HCT116 (cell line): ENCODE results near the gene GPS1.

Experiments used
- JUND ChIP-seq: IDR thresholded peaks from 2 replicates; pipeline ENCODE4 v1.6.1; 2012
- POLR2A ChIP-seq: IDR thresholded peaks from 2 replicates; pipeline ENCODE4 v1.7.0; 2011; ENCODE audit warnings: borderline replicate concordance; ENCODE audit not compliant: insufficient read depth, insufficient read length; ENCODE audit errors: extremely low read depth
- POLR2AphosphoS5 ChIP-seq: IDR thresholded peaks from 2 replicates; pipeline ENCODE4 v1.6.1; 2011; ENCODE audit warnings: mild to moderate bottlenecking, low read depth, low read length, moderate library complexity
- REST ChIP-seq: IDR thresholded peaks from 2 replicates; pipeline ENCODE4 v1.6.1; 2012; ENCODE audit warnings: low read depth
- SIN3A ChIP-seq: IDR thresholded peaks from 2 replicates; pipeline ENCODE4 v1.6.1; 2012; ENCODE audit warnings: low read depth
- SRF ChIP-seq: IDR thresholded peaks from 2 replicates; pipeline ENCODE4 v1.6.1; 2012; ENCODE audit warnings: low read depth
- YY1 ChIP-seq: IDR thresholded peaks from 2 replicates; pipeline ENCODE4 v1.6.1; 2011; ENCODE audit warnings: low read length, low read depth, moderate library complexity, mild to moderate bottlenecking; ENCODE audit not compliant: insufficient replicate concordance; ENCODE audit errors: extremely low read depth
- ZNF274 ChIP-seq: fragments of 200-500 bp; sonication (Bioruptor generic); IDR thresholded peaks from 2 replicates; pipeline ENCODE4 v1.6.1; 2014; ENCODE audit warnings: mild to moderate bottlenecking, low read depth, low read length, inconsistent platforms
- TF ChIP-seq, protein P1 (sequence below): IDR thresholded peaks from 2 replicates; pipeline ENCODE4 v1.6.1; 2011; ENCODE audit warnings: mild to moderate bottlenecking, low read length, moderate library complexity; ENCODE audit not compliant: insufficient replicate concordance; ENCODE audit errors: extremely low read depth
- TF ChIP-seq, protein P2 (sequence below), 3 experiments: fragments of 200-600 bp in 1 of 3; sonication (generic) in 1 of 3; IDR thresholded peaks in 2 of 3; conservative IDR thresholded peaks in 1 of 3; 2 replicates each; pipeline ENCODE4 v1.5.1; 2012 to 2017; ENCODE audit warnings: low read depth in 2 of 3, low read length in 2 of 3, antibody characterized with exemption in 1 of 3, borderline replicate concordance in 1 of 3, control low read depth in 1 of 3, mild to moderate bottlenecking in 1 of 3, mixed read lengths in 1 of 3, mixed run types in 1 of 3, moderate library complexity in 1 of 3; ENCODE audit not compliant: insufficient read depth in 1 of 3

GRCh38 chr17:82020572-82021106 lies 31.1 kb upstream of the GPS1 start:
- TF ChIP-seq REST (no peak), POLR2A (no peak), SRF (no peak), POLR2AphosphoS5 (no peak), ZNF274 (no peak), YY1 (no peak), SIN3A (no peak), JUND (no peak)
- TF ChIP-seq, protein P1, sequence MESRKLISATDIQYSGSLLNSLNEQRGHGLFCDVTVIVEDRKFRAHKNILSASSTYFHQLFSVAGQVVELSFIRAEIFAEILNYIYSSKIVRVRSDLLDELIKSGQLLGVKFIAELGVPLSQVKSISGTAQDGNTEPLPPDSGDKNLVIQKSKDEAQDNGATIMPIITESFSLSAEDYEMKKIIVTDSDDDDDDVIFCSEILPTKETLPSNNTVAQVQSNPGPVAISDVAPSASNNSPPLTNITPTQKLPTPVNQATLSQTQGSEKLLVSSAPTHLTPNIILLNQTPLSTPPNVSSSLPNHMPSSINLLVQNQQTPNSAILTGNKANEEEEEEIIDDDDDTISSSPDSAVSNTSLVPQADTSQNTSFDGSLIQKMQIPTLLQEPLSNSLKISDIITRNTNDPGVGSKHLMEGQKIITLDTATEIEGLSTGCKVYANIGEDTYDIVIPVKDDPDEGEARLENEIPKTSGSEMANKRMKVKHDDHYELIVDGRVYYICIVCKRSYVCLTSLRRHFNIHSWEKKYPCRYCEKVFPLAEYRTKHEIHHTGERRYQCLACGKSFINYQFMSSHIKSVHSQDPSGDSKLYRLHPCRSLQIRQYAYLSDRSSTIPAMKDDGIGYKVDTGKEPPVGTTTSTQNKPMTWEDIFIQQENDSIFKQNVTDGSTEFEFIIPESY: no peak
- TF ChIP-seq, protein P2, sequence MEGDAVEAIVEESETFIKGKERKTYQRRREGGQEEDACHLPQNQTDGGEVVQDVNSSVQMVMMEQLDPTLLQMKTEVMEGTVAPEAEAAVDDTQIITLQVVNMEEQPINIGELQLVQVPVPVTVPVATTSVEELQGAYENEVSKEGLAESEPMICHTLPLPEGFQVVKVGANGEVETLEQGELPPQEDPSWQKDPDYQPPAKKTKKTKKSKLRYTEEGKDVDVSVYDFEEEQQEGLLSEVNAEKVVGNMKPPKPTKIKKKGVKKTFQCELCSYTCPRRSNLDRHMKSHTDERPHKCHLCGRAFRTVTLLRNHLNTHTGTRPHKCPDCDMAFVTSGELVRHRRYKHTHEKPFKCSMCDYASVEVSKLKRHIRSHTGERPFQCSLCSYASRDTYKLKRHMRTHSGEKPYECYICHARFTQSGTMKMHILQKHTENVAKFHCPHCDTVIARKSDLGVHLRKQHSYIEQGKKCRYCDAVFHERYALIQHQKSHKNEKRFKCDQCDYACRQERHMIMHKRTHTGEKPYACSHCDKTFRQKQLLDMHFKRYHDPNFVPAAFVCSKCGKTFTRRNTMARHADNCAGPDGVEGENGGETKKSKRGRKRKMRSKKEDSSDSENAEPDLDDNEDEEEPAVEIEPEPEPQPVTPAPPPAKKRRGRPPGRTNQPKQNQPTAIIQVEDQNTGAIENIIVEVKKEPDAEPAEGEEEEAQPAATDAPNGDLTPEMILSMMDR (IDR thresholded peaks at IDR 0.05 in 2 of 3, conservative IDR thresholded peaks at IDR 0.05 in 1 of 3; ENCODE audit: borderline replicate concordance in 1 of 3, insufficient read depth in 1 of 3, low read depth in 2 of 3, low read length in 2 of 3): no peak
